ENCODE results near the gene JAZF1.

JAZF1 gene

DNA sequence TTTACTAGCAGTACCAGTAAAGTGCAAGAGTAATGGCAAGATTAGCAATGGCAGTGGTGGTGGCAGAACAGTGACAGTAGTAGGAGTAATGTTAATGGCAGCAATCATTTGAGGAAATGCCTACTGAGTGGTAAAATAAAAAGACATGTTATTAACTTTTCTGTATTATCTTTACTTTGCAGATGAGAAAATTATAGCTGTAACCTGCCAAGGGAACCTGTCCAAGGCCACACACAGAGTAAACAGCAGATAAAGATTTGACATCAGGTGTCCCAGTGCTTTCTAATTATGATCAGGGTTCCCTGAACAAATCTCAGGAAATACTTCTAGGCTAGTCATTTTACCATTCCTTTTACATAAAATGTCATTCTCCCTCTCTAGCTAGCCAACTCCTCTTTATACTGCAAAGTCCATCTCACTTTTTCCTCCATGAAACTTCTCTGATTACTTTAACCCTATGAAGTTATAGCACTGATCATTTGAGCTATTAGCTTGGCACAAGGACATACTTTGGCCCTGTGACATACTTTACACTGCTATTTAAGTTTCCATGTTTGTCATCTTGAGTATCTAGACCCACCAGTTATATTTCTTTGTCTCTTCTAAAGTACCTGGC, 221.6 kb downstream of the JAZF1 start:
- DNase-seq, result no peak

DNA sequence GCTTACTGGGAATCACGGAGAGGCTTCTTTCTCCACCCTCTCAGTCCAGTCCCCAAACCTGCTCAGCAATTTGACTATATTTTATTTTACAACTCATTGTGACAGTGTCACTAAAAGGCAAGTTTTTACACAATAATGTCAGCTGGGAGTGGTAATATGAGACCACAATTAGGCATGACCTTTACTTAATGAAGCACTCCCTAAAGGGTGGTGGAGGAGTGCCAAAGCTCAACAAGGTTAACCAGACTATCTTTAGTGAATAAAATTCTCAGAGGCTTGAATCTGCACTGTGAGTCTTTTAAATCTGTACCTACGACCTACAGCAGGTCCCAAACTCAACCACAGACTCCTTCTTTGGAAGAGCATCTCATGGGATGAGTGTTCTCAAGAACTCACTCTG, 225.0 kb downstream of the JAZF1 start:
- DNase-seq, result no peak

DNA sequence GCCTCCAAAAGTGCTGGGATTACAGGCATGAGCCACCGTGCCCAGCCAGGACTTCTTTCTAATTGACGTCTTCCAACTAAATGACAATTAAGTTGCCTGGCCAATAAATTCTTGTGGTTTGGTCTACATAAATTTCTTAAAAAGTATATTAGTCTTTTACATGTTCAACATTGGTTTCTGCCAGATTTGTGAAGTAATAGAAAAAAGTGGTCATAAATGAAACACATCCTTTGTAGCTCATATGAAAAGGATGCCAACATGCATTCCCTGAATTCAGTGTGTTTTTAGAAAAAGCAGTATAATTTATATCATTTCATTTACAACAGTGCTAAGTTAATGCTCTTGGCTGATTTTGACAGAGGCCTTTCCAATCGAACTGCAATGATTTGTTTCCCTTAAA, 225.6 kb downstream of the JAZF1 start:
- DNase-seq, result no peak

DNA sequence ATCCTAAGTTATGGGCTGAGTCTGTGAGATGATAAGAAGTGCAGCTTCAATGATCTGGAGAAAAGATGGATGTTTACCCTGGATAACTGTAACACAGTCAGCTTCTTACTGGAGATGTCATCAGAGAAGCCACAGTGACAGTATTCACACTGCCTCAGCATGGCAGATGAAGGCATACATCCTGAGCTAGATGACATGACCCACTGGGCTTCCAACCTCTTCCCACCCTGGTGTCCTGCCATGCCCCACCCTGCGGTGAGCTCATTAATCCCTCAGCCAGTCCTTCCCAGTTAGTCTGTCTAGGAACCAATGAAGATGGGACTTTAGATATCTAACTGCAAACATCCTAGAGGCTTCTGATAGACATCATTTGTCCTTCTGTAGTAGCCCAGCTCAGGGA, 226.8 kb downstream of the JAZF1 start:
- DNase-seq, result no peak

DNA sequence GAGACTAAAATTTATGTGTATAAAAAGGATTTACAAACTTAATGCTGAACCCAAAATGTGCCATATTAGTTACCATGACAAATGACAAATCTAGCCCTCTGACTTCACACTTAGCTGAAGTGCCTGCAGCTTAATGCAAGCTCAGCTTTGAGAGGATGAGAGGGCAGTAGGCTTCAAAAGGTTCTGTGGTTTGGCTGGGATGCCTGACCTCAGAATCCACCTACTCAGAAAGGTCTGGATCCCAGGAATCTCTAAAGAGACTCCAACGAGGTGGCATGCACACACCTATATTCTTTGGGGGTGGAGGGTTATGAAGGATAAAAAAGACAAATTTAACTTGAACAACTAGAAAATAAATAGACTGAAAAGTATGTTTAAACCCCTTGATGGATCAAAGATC, 227.2 kb downstream of the JAZF1 start:
- no peak for DNase-seq

DNA sequence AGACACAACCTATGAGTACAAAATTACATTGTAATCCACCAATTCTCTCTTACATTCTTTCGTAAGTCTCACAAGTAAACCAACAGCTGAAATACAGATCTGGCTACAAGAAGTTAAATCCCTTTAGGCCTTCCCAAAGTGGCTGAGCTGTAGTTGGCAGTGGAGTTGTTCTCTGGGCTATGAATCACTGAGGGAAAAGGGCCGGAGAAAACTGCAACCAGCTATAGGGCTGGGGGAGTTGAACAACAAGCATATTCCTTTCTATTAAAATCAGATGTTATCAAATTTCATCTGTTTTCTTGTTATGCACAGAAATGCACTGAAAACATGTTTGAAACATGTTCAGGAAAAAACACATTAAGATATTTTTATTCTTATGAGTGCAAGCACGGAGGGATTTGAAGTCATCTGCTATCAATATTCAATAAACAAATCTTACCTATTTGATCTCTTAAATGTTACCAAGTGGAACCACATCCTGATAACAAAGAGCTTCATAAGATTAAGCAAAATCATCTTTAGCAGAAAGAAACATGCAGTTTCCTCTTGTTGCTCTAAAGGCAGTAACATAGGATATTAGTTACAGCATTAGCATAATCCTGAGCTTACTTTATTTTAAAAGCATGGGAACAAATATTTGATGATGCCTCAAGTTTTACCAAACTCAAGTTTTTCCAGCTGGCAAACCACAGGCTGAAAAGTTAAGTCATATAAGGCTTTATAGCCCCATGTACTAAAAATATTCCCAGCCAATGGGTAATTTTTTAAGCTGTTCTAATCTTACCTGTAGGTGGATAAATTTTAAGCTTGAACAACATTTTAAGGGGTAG, 227.9 kb downstream of the JAZF1 start:
- DNase-seq, result no peak

DNA sequence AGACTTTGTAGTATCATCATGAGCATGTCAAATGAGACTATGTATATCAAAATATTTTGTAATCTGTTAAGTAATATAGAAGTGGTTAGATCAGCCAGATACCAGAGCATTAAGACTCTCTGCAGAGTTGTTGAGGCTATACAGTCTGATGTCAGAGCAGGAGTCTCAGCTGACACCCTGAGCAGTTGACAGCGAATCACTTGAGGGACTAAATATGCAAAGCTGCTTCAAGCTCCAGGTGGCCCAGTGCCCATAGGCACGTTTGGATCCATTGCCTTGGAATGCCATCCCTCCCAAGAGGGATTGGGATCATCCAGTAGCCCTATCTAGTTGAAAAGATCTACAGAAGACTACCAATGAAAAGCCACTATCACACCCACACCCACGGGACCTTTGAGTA, 230.5 kb downstream of the JAZF1 start:
- DNase-seq, result no peak

DNA sequence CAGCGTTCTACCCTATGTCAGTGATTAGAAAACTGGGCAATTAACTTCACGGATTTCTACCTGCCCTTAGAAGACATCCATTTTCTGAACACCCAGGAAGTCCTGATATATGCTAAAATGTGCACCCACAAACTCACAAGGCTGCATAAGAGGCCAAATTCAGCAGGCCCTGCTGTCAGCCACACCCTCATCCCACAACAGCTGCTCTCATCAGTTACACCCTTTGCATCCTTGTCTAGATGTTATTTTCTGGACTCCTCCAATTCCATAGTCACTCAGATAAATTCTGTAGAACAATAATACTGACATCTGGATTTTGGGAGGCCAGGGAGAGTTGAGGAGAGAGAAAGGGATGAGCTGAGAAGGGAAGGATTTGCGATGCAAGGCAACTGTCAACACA, 231.7 kb downstream of the JAZF1 start:
- no peak for DNase-seq

DNA sequence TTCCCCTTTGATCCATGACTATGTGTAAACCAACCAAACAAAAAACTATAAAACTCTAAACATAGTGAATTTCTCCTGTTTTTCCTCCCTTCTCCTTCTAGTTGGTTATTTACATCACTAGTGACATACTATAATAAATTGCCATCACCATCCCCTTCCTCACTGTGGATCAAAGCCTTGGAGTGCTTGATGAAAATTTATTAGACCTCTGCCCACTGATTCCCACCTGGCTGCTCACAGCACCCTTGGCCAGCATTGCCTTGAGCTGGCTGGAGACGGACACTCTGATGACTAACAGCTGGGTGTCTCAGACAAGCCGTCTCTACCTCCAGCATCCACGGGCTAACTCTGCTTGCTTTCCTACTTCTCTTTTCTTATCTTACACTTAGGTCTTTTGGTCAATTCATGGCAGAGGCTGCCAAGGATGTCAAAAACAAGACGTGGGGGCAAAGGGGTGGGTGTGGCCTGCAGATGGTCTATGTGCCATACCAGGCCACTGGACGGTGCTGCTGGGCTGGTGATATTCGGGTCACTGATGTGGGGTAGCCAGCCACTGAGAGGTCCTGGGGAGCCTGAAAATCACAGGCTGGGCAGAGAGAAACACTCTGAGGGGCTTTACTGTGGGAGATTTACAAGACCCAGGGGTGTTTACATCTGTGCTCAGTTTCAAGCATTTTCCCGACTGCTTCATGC, 232.9 kb downstream of the JAZF1 start:
- no peak for DNase-seq

DNA sequence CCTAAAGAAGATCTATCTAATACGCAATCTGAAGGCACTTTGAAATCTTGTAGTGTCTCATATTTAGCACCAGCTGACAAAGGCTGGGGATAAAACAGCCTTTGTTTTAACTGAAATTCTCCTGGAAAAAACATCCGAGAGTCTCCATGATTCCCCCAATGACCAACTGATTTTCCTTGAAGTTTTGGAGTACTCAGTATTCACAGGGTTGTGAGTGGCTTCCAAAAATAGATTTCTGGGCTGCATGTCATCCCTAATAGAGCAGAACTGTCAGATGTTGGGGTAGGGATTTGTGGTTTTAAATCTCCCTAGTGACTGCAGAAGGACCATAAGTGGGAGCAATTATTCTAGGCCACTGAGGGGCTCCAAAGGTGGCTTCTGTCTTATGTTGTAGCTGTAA, 234.2 kb downstream of the JAZF1 start:
- no peak for DNase-seq

DNA sequence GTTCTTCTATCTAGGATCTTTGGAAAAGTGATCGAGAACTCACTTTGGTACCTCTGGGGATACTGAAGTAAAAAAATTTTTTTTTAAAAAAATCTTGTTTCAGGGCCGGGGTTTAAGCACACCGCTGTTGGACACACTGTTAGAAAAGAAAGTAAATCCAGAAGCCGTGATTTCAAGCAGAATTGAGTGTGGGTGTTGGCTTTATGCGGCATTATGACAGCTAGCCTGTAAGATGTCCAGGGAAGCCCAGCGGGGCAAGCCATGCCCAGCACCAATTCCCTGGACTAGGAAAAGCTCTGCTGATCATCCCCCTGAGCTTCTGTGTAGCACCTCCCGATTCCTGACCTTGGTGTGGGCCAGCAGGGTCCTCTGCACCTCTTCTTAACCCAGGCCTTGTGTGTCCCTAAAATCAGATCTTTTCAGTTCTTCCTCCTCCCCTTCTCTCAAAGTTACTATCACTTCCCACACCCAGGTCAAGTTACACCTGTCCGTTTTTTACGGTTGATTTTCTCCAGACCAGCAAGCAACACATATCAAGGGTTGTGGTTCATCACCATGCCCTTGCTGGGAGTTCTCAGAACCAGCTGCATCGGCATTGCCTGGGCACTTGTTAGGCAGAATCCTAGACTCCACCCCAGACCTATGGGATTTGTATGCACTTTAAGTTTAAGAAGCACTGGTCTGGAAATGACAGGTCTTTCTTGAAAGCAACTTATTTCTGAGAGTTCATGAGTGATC, 235.4 kb downstream of the JAZF1 start:
- DNase-seq, result no peak

DNA sequence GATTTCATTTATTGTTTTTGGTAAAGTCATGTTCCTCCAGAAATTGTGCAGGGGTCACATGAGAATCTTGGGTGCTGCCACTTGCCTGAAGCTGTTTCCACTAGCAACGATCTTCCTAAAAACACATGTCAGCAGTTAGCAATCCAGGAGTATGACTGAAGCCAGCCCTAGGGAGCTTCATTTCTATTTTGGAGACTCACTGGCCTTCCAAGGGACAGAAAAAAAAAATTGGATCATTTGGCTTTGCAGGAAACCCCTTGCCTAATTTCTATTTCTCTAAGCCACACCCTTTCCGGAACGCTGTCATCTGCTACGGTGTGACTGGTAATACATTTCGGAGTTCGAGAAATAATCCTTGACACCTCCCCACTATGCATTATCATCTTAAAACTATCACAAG, 236.0 kb downstream of the JAZF1 start:
- no peak for DNase-seq

DNA sequence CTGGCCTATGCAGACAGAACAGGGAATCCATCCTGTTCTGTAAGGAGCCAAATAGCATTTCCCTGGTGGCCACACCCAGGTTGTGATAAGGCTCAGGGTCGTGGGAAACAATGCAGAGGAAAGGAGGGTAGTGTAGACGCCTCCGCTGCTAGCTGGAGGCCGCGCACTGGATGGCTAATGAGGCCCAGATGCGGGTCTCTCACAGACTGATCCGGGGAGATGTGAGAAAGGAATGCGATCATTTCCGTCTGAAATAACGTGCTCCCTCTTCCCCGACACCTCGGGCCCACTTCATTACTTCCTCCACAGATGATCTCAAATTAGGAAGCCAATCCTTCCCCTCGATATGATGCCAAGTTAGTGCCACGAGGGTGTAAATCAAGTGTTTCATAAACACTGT, 237.4 kb downstream of the JAZF1 start:
- DNase-seq, result no peak

DNA sequence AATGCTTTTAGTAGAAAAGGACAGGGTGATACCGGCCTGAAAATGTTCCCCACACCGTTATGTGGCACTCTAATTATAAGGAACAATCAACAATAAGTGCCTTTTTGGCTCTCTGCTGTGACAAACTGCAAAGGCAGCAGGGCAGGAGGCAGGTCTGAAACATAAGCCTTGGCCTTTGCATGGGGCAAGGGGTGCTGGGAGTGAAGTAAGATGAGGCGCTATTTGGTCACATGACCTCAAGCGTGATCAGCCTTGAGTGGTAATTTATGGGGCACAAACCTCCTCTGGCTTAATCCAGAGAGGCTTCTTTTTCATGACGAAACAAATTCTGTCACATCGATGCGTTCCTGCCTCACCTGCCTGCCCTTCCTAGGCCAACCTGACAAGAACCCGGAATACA, 237.9 kb downstream of the JAZF1 start:
- no peak for DNase-seq

DNA sequence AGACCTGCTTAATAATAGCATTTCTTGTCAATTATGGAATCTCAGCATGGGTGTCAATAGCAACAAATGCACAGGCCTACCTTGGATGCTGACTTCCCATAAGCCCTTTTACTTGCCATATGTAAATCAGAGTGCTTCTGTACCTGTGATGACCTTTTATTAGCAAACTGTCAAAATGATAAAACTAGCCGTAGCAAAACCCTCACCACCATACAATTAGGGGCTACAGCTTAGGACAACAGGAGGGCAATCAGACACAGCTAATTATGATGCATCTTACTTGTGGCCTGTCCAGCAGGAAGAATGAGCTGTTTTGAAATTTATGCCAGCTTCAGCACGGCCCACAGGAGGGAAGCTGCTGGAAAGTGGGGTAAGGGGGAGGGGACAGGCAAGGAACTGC, 239.1 kb downstream of the JAZF1 start:
- DNase-seq, result no peak

DNA sequence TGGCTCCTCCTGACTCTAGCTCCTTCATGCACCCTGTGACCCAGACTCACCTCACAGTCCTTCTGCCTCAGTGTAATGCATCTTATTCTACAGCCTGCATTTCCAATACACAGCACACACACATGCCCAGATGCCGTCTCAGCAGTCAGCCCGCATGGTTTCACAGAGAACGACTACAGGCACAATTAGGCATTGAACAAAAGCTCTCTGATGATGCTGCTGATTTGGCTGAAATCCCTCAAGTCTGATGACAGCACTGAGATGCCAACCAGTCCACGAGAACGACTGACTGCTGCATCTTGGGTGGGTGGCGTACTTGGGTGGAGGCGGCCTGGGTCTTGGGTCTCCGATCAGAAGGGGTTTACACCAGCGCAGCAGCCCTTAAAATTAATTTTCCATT, 240.3 kb downstream of the JAZF1 start:
- no peak for DNase-seq

DNA sequence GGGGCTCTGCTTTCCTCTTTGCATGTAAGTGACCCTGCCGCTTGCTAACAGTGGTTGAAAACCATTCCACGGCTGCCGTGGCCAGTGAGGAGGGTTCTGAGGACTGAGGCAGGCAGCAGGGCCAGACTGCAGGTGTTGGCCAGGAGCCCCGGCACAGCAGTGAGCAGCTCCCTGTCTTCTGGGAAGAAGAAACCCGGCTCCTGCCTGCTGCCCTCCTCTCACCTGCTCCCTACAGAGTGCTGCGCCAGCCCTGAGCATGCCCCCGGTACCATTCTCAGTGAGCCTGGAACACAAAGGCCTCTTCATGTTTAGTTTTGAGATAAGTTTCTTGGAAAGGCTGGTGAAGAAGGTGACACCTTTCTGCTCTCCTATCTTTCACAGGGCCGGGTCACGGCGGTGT, 240.7 kb downstream of the JAZF1 start:
- DNase-seq, result no peak

DNA sequence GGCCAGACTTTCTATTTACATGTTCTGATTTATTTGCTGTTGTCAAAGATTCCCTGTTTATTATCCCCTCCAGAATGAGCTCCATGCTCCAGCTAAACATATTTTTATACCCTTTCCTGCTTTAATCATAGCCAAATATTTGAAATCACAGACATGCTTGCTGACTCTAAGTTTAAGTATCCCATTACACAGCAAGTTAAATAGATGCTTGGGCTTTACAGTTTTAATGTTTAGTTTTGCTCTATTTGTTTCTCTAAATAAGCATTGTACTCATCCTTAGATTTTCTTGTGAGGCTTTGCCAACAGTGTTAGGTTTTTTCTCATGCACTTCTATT, 243.9 kb downstream of the JAZF1 start:
- DNase-seq, result no peak

DNA sequence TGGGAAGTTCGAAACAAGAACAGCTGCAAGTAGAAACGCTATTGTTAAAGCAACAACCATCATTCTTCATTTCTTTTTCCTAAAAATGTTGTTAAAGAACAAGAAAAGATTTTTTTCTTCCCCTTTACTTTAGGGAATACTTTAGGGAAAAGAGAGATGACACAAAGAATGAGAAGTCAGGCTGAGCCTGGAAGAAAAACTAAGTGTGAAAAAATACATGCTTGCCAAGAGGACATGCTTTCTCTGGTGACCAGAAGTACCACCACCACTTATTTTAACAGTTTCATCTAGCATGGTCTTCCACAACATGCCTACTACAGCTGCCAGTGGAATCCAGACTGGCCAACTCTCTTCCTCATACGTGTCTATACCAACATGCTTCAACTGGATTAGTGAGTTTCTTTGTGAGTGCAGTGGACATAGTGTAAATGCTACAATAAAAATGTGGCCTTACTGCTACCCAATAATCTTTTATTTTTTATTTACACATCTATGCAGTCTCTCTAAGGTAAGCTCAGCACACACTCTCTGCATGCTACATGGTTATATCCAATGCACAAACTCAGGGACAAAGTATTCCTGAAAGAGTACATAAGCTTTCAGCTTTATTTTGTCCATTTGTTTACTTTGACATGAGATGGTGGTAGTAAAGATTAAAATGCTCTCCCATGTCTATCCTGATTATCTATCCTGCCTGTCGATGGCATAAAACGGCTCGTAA, 244.4 kb downstream of the JAZF1 start:
- no peak for DNase-seq

DNA sequence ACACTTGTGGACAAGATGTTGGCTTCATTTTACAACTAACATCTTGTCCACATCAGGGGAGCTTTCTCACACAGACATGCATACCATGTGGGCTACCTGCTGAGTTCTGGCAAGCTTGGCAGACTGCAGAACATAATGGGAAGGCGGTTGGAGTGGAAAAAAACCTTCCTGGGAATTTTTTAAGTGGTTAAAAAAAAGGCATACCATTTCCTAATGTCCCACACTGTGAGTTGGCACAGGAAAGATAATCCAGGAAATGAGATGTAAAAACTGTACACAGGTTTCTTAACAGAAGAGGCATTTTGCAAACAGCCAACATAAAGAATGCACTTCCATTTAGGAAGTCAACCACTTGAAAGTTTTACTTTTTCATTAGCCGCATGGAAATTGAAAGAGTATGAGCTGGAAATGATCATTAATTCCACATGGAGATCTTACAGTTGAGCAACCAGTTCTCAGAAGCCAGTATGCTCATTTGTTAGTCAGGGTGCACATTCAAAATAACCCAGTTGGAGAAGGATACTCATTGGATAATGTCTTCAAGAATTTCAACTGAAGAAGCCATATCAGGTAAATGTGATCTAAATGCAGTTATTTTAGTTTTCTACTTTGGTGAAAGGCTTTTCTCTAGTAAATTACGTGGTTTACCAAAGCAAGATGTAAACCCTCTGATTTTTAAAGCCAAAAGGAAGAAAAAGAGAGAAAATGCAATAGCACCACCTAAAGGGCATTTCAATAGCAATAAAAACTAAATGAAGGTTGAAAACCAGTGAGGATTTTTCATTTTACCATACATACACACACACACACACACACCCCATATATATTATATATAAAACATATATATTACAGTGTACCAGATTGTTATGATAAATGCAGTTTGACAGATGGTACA, 246.7 kb downstream of the JAZF1 start:
- DNase-seq, result peak; percentile 12

DNA sequence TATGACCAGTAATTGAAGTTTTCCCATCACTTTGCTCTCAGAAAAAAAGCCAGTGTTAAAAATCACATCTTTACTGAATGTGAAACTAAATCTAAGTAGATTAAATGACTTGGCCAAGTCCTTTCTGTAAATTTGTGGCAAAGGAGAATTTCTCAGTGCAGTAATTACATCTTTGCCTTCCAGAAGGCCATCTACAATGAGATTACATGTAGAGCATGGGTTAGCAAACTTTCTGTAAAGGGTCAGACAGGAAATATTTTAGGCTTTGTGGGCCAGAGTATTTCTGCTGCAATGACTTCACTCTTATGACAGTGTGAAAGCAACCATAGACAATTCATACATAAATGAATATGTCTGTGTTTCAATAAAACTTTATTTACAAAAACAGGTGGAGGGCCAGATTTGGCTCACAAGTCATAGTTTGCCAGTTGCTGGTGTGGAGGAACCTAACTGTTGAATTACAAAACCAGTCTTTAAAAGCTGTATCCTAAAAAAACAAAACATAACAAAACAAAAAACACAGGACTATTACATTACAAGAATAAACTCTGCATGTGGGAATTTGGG, 249.6 kb downstream of the JAZF1 start:
- no peak for DNase-seq

DNA sequence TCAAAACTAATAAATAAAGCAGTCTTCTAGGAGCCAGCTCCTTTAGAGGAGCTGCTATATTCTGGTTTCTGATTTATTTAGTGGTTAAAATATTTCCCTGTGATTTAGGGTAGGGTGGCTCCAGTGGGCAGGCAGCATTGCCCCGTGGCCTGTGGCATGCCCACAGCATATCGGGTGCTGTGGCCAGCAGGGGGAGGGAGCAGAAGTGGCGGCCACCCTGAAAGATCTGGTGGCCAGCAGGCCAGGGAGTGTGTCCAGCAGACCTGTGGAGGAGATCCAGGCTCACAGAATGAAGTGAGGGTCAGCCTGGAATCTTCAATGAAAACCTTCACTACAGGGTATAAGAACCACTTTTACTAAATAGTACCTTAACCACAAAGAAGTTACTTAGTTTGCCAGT, 251.5 kb downstream of the JAZF1 start:
- DNase-seq, result no peak
